Muscle of leg (tissue), 16 donors: ENCODE results near the gene ITPRID2. TPM values are rescaled to one million over a fixed set of nuclear protein-coding genes. Genes with fewer than 3 reads are reported as not detected.
A peak's percentile ranks its signal among the peaks of the same experiment; 100 is the strongest.

Source experiments
- DNase-seq: peaks from one replicate; pipeline ENCODE4 v3.0.0; 2013
- H3K27ac ChIP-seq: one replicate; pipeline ENCODE4 v1.5.1; 2013; ENCODE audit warnings: mild to moderate bottlenecking, low read length, control low read depth
- H3K27me3 ChIP-seq: one replicate; pipeline ENCODE4 v1.6.1; 2013; ENCODE audit warnings: low read length; ENCODE audit not compliant: control insufficient read depth, insufficient read depth
- H3K36me3 ChIP-seq: one replicate; pipeline ENCODE4 v1.6.1; 2013; ENCODE audit warnings: low read length; ENCODE audit not compliant: control insufficient read depth, insufficient read depth
- H3K4me1 ChIP-seq: one replicate; pipeline ENCODE4 v1.6.1; 2013; ENCODE audit warnings: low read length; ENCODE audit not compliant: control insufficient read depth, insufficient read depth
- H3K4me3 ChIP-seq: one replicate; pipeline ENCODE4 v1.5.1; 2013; ENCODE audit warnings: low read length, control low read depth
- H3K9me3 ChIP-seq: replicated peaks from 2 replicates; pipeline ENCODE4 v1.6.1; 2013; ENCODE audit warnings: low read depth, low read length; ENCODE audit not compliant: control insufficient read depth
- WGBS: methylation state at CpG from one replicate; pipeline ENCODE4 v1.1.5; 2013; ENCODE audit warnings: missing lambda C conversion rate; ENCODE audit not compliant: insufficient coverage; 5-methylcytosine and 5-hydroxymethylcytosine counted together
- long read RNA-seq, 11 donors: transcript quantifications; one replicate each; lab custom pipeline, GENCODE V29; 2026
- polyA plus RNA-seq, 8 donors: library from polyadenylated mRNA; unstranded; fragments of 120-200 nt; gene quantifications; one replicate each; pipeline versions ENCODE4 v1.2.1 to v1.2.3, GENCODE V29; 2013; ENCODE audit warnings: inconsistent platforms in 1 of 8, low replicate concordance in 1 of 8; ENCODE audit not compliant: insufficient read length in 8 of 8, insufficient read depth in 1 of 8
- total RNA-seq: library from RNA; stranded (reverse); fragments of 120-200 nt; gene quantifications from one replicate; pipeline ENCODE4 v1.2.4, GENCODE V29; 2013

The ITPRID2 gene
- 51.6 TPM for total RNA-seq
- 10 to 100 TPM; 44.2 to 68.8 (median 47.9) TPM for polyA plus RNA-seq
- long read RNA-seq, donor 1, full-length matches to known transcripts, result 2 of 2 reads
- long read RNA-seq, donor 1, partial matches to known transcripts, result 0 of 2 reads
- long read RNA-seq, donor 1, other reads (novel, unspliced or antisense), result 0 of 2 reads
- long read RNA-seq, donor 2, result 0 reads
- long read RNA-seq, donor 3, full-length matches to known transcripts, result 4 of 4 reads
- long read RNA-seq, donor 3, partial matches to known transcripts, result 0 of 4 reads
- long read RNA-seq, donor 3, other reads (novel, unspliced or antisense), result 0 of 4 reads
- long read RNA-seq, donor 4, partial matches to known transcripts, result 0 of 1 reads
- long read RNA-seq, donor 4, other reads (novel, unspliced or antisense), result 0 of 1 reads
- long read RNA-seq, donor 5, full-length matches to known transcripts, result 6 of 51 reads
- long read RNA-seq, donor 5, partial matches to known transcripts, result 45 of 51 reads
- long read RNA-seq, donor 5, other reads (novel, unspliced or antisense), result 0 of 51 reads
- long read RNA-seq, donor 6, full-length matches to known transcripts, result 5 of 15 reads
- long read RNA-seq, donor 6, partial matches to known transcripts, result 10 of 15 reads
- long read RNA-seq, donor 6, other reads (novel, unspliced or antisense), result 0 of 15 reads
- long read RNA-seq, donor 7, full-length matches to known transcripts, result 2 of 2 reads
- long read RNA-seq, donor 7, partial matches to known transcripts, result 0 of 2 reads
- long read RNA-seq, donor 7, other reads (novel, unspliced or antisense), result 0 of 2 reads
- long read RNA-seq, donor 8, partial matches to known transcripts, result 20 of 20 reads
- long read RNA-seq, donor 8, other reads (novel, unspliced or antisense), result 0 of 20 reads
- long read RNA-seq, donor 9, partial matches to known transcripts, result 27 of 29 reads
- long read RNA-seq, donor 9, other reads (novel, unspliced or antisense), result 0 of 29 reads
- long read RNA-seq, donor 10, full-length matches to known transcripts, result 5 of 43 reads
- long read RNA-seq, donor 10, partial matches to known transcripts, result 38 of 43 reads
- long read RNA-seq, donor 10, other reads (novel, unspliced or antisense), result 0 of 43 reads
- long read RNA-seq, donor 11, full-length matches to known transcripts, result 1 of 8 reads
- long read RNA-seq, donor 11, partial matches to known transcripts, result 7 of 8 reads
- long read RNA-seq, donor 11, other reads (novel, unspliced or antisense), result 0 of 8 reads

DNA sequence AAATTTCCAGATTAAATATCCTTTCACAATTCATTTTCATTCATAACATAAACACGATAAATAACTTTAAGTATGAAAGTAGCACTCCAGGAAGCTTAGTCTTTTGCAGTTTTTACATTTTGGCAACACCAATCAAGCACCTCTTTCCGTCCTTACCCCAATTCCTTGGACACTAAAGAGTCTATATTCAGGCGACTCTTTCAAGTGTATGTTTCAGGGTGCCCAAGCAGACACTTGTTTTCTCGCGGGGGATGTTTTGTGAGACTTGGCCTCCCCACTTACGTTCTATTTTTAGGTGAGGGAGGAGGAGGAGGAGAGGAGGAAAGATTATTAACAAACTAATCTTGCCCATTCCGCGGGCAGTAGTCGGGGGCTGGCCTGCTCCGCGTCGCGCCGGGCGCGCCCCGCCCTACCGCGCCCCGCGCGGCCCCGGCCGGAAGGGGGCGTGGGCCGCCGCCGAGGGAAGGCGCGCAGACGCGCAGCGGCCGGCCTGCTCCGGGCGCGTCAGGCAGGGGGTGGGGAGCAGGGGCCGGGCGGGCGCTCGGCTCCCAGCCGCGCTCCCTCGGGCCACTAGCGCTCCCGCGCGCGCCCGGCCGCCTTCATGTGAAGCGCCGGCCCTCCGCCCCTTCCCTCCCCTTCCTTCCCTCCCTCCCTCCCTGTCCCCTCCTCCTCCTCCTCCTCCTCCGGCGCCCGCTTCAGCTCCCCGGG, at the start of gene ITPRID2:
ITPRID2 (plus strand) TSS at position 473 of the 708 bp plus-strand sequence. CDS start 337 bp downstream, outside the sequence.
- no peaks in the 10 kb centered on the region for H3K27me3 ChIP-seq
- peak; percentile 95 for DNase-seq
- peak within 1 kb of the TSS; percentile 91 for H3K4me3 ChIP-seq
- 1% methylated on average over 31 of the region's 58 CpGs for WGBS
- H3K36me3 ChIP-seq, result no peaks in the 10 kb centered on the region
- no peaks in the 10 kb centered on the region for H3K4me1 ChIP-seq
- peak within 1 kb of the TSS; percentile 98 for H3K27ac ChIP-seq
- H3K9me3 ChIP-seq, result no peaks in the 10 kb centered on the region

DNA sequence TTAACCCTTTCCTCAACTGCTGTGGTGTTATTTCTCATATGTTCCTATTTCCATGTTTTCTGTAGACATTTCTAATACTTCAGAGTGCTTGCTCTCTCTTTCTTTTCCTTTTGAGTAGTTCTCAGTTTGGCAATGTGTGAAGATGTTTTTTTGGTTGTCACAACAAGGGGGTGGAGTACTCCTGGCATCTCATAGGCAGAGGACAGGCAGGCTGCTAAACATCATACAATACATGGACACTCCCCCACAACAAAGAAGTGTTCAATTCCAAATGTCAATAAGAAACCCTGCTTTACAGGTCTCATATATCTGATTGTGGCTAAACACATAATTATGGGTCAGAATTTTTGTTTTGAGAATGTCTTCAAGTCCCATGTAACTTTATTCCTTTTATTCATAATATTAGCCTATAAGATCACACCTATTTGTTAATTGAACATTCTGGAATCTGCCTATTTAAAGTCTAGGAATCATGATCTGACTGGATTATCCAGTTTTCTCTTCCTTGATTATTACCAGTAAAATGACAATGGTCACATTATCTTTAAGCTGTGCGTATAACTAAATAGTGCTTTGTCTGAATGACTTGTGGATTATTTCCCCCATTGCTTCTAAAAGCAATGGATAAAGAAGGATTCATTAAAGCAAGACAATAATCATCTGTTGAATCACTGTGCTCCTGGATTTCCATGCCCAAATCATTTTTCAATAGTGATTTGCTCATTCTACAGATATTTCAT, 46.8 kb upstream of the ITPRID2 start:
- no peaks in the 10 kb centered on the region for H3K9me3 ChIP-seq
- H3K27ac ChIP-seq, result no peak overlapping the region
- DNase-seq, result no peak
- H3K4me3 ChIP-seq, result no peak overlapping the region
- H3K36me3 ChIP-seq, result no peaks in the 10 kb centered on the region
- no CpG with 5 or more reads among the region's 1 CpG for WGBS
- H3K27me3 ChIP-seq, result no peaks in the 10 kb centered on the region
- H3K4me1 ChIP-seq, result no peaks in the 10 kb centered on the region

DNA sequence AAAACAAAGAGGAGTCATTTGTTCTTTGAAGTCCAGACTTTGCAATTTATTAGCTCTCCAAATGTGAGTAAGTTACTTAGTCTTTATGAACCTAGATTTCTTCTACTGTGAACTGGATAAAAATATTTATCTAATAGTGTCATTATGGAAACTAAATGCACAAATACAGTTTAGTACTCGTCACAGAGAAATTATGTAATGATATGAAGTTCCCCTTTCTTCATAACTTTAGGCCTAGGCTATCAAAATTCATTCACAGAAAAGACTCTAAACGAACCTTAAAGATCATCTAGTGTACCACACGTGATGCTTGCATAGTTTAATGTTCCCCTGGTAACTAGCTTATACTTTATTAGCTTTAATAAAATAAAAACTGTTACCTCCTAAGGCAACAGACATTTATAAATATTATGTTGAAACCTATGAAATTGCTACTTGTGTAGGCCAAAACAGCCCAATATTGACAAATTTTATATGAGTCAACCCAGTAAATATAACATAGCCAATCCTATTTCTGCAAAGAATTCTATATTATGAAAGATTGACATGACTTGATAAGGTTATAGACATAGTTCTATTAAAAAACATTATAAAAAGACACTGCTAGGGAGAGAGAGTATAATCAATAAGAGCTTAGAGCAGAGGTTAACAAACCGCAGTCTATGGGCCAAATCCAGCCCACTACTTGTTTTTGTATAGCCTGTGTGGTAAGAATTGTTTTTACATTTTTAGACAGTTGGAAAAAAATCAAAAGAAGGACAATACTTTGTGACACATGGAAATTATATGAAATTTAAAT, 44.9 kb upstream of the ITPRID2 start:
- WGBS, result no CpG with 5 or more reads among the region's 4 CpGs
- H3K36me3 ChIP-seq, result no peaks in the 10 kb centered on the region
- DNase-seq, result no peak
- no peak overlapping the region for H3K4me3 ChIP-seq
- no peak overlapping the region for H3K27ac ChIP-seq
- no peaks in the 10 kb centered on the region for H3K9me3 ChIP-seq
- H3K27me3 ChIP-seq, result no peaks in the 10 kb centered on the region
- H3K4me1 ChIP-seq, result no peaks in the 10 kb centered on the region

DNA sequence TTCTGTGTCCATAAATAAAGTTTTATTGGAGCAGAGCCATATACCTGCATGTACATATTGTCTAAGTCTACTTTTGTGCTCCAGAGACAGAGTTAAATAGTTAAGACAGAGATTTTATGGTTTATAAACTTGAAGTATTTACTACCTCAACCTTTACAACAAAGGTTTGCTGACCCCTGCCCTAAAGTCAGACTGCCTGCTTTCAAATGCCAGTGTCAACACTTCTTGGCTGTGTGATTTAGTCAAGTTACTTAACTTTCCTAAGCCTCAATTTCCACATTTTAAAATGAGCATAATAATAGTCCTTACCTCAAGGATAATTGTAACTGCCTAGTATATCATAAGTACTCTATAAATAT, 44.4 kb upstream of the ITPRID2 start:
- Histone ChIP-seq H3K9me3 (no peaks in the 10 kb centered on the region), H3K27ac (no peak overlapping the region), H3K27me3 (no peaks in the 10 kb centered on the region), H3K4me1 (no peaks in the 10 kb centered on the region), H3K36me3 (no peaks in the 10 kb centered on the region), H3K4me3 (no peak overlapping the region)
- DNase-seq, result no peak

DNA sequence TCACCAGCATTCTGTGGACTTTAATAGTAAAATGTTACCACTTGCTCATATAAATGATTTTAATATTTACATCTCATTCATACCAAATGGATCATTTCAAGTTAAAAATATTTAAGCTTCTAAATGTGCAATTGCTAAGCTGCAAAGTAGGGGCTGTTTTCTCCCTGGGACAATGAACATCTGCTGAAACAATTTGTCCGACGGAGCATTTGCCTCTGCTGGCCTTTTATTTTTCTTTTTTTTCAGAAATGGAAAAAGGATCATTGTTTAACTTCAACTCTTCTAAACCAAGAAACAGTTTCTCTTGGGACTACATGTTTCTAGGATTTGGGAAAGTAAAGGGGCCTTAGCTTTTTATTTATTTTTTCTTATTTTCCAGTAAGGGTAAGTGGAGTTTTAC, 43.8 kb upstream of the ITPRID2 start:
- Histone ChIP-seq H3K36me3 (no peaks in the 10 kb centered on the region), H3K9me3 (no peaks in the 10 kb centered on the region), H3K4me1 (no peaks in the 10 kb centered on the region), H3K4me3 (no peak overlapping the region), H3K27me3 (no peaks in the 10 kb centered on the region), H3K27ac (no peak overlapping the region)
- no CpG with 5 or more reads among the region's 2 CpGs for WGBS
- DNase-seq, result peak; percentile 90

DNA sequence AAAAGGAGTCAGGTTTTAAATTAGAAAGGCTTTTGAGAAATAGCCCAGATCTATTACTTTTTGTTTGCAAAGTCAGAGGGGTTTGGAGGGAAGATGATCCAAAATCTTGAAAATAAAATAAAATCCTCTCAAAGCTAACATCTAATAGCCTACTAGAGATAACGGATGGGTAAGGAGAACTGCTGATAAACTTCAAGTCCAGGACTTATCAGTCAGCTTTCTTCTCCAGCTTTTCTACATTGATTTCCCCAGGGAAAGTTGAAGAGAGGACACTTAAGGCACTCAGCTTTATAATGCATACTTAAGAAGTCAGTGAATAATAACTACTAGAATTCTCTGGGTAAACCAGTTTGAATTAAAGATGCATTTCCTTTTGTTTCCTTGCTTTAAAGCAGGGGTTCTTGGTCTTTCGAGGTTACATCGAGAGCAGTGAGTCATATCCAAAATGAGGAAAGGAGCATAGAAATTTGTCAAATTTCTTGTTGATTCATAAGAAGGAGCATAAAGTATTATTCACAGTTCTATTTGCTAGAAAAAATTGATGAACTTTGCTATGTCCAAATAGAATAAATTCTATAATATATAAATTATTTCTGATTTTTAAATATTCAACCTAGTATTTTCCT, 43.2 kb upstream of the ITPRID2 start:
- peak overlapping the region; percentile 60 for H3K27ac ChIP-seq
- H3K36me3 ChIP-seq, result no peaks in the 10 kb centered on the region
- H3K9me3 ChIP-seq, result no peaks in the 10 kb centered on the region
- no peak overlapping the region for H3K4me3 ChIP-seq
- WGBS, result no CpG with 5 or more reads among the region's 3 CpGs
- H3K4me1 ChIP-seq, result no peaks in the 10 kb centered on the region
- DNase-seq, result no peak
- H3K27me3 ChIP-seq, result no peaks in the 10 kb centered on the region

DNA sequence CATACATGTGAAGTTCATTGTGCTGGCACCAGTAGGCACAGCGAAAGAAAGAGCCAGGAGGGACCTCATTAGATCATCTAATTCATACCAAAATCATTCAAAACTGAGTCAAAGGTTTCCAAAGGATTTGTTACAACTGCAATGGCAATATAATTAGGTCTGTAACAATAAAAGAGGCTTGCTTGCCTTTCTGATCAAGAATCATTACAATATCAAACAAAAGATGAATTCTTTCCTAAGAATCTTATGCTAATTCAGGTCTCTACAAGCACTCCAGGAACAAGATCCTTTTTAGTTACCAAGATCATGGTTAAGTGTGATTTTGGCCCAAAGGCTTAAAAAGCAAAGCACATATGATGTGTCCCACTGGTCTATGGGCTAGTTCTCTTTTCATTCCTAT, 41.9 kb upstream of the ITPRID2 start:
- no peak for DNase-seq
- WGBS, result no CpG with 5 or more reads among the region's 1 CpG
- H3K4me3 ChIP-seq, result no peak overlapping the region
- no peaks in the 10 kb centered on the region for H3K4me1 ChIP-seq
- no peaks in the 10 kb centered on the region for H3K36me3 ChIP-seq
- no peaks in the 10 kb centered on the region for H3K9me3 ChIP-seq
- H3K27me3 ChIP-seq, result no peaks in the 10 kb centered on the region
- H3K27ac ChIP-seq, result no peak overlapping the region

DNA sequence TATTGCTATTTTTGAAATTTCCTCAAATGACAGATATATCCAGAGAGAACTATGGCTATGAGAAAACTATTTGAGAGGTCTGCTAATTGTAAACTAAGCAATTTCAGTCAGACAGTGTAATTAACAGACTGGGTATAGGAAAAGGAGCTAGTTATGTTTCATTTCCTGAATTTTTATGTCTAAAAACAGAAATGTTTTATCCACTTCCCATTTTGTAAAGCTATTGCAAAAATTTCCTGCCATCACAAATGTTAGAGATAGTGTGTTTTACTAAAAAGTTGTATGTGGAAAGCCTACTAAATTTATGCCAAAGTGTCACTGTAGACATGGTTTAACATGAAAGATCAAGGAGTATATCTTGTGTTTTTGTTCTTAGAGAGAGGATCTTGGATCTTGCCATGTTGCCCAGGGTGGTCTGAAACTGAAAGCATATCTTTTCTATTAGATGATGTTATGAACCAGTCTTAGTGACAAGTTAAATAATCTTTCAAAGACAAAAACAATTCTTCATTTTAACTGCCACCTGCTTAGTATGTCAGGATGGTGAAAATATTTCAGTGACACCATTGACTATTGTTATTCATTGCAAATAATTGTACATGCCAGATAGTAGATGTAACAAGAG, 40.5 kb upstream of the ITPRID2 start:
- Histone ChIP-seq H3K4me3 (no peak overlapping the region), H3K27me3 (no peaks in the 10 kb centered on the region), H3K27ac (no peak overlapping the region), H3K36me3 (no peaks in the 10 kb centered on the region), H3K9me3 (no peaks in the 10 kb centered on the region), H3K4me1 (no peaks in the 10 kb centered on the region)
- no peak for DNase-seq
